NCI-H82 (cell line): ENCODE data around the gene MAML2.

Experiments
- DNase-seq: peaks from one replicate; lab custom pipeline; 2025; lab: John Stamatoyannopoulos, UW

Gene MAML2

DNA sequence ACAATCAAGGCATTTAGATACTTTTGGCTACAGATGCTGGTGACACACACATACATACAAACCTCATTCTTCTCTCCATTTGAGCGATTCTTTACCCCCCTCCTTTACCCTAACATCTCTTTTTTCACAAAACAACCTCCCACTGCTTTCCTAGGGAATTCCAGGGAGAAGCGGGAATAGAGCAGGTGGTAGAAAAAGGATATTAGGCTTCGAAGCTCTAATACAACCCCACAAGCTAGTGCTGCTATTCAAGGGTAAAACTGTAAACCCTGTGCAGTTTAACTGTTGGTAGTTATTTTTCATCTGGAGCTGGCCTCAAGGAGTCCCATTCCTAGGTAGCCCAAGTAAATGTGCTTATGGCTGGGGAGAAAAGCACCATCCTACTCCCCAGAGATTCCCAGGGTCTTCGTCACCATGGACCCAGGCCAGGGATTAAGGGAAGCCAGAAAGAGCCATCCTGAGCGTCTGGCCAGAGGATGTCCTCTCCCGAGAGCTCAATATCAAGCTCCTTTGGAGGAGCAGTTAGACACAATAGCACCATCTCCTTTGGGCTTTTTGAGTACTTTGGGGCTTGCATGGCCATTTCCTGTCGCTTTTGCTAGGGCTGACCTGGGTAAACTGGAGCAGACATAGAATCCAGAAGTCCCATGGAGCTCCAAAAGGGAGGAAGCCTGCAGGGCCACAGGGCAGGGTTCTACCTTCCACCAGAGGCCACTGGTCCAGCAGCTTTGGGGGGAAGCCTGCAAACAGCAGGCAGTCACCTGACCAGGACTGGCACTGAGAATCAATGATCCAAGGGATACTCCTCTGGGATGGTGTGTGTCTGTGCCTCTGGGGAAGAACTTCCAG, 3.1 kb downstream of the MAML2 start:
- no peak for DNase-seq

DNA sequence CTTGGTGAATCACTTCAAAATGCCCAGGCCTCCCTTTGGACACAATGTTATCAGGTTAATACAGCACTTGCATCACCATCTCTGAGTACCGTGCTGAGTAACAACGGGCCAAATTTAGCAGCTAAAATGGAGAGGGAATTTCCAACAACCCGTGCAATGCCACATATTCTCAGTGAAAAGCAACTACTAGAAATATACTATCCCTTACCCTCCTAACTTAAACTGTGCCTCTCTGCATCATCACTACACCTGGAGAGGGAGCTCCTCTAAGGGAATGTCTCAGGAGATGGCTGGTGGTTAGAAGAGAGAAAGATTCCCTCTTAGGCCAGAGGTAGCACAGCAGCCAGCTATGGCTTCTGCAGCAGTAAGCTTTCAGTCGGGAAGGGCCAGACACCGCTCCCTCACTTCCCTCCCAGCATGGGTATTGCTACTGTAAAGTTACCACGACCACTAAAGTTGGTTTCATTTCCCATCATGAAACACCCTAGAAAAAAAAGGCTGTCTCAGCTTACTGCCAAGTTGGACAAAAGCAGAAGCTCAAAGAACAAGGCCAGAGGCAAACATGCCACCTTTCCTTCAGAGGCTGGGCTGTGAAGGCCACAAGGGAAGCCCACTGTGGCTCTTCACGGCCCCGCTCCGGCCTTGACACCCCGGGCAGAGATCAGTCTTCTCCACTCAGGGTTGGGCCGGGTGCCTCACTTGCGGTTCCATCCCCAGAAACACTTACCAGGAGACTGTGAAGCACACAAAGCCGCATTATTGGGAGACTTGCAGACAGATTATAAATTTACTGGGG, 3.9 kb downstream of the MAML2 start:
- peak; percentile 5 for DNase-seq

- DNase-seq, result peak; percentile 56
Measured at GRCh38 chr11:96337541-96338431, 5.2 kb downstream of the MAML2 start.

DNA sequence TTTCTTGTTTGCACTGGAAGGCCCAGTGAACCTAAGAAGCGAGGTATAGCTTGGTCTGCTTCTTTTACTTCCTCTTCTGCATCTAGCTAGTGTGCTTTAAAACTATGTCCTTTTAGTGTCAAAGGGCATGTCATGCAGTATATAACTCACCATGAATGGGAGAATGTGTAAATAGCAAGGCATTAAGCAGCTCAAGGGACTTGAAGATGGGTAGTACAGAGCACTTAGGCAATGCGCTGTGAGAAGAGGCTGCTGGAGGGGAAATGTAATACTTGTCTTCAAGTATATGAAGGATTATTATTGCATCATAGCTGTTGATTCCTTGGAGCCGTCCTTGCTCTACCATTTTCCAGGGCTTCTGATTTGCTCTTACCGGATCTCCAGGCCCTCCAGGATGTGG, 7.6 kb downstream of the MAML2 start:
- DNase-seq, result peak; percentile 9

- DNase-seq, result no peak
Measured at GRCh38 chr11:96334219-96334618, 8.8 kb downstream of the MAML2 start.

DNA sequence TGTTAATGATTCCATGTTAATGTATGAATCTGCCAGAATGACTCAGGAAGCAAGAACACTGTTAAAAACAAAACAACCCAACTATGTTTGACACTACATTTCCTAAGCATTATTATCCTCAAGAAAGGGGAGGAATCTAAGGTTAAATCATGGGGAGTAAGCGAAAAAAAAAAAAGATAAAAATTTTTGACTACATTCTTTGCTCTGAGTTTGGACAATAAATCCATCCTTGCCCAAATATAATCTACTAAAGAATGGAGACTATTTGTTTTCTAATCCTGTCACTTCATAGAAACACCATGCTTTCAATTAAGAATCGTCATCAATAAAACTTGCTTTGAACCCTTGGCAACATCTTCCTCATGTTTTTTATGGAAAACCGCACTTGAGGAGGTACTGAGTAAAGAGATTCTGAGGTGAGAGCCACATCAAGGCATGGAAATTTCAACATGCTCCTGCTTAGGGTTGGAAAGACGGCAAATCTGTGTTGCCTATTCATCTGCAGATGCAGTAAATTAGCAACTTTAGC, 9.7 kb downstream of the MAML2 start:
- no peak for DNase-seq

- DNase-seq, result peak; percentile 14
Measured at GRCh38 chr11:96332126-96332771, 10.7 kb downstream of the MAML2 start.

DNA sequence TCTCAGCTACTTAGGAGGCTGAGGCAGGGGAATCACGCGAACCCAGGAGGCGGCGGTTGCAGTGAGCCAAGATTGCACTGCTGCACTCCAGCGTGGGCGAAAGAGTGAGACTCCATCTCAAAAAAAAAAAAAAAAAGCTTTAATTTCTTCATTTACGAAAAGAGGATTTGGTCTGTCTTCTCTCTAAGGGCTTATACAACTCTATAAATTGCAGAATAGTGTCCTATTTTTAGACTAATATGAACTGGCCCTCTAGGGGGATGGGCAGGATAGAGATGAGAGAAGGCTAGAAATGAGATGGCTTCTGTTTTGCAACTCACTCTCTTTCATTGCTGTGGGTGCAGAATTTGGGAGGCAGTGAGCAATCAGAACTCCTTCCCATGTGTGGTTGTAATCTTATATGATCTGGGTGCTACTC, 11.3 kb downstream of the MAML2 start:
- DNase-seq, result no peak

GRCh38 chr11:96330511-96330859, 12.5 kb downstream of the MAML2 start:
- no peak for DNase-seq

DNA sequence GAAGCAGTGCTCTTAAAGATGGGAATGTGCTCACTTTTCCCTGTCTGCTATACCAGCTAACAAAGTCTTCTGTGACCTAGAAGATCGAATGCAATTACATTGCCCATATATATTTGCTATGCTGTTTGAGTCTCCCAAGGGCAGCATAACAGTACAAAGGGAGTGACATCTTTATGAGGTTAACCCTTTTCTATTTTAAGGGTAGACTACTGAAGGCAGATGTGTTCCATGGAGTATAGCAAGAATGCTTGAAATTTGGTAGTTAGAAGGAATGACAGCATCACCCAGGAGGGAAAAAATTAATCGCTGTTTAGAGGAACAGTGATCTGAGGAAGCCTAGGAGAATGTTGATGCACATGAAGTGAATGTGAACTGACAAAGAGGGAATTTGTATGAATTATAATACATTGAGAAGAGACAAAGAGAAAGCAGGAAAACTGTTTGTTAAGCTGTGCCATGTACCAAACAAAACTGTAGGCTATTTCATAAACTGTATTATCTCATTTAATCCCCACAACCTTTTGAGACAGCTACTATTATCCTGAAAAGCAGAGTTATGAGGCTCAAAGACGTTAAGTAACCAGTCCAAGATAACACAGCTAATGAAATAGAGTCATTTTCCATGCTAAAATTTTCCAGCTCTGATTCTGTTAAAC, 13.0 kb downstream of the MAML2 start:
- DNase-seq, result no peak

- no peak for DNase-seq
Measured at GRCh38 chr11:96329419-96329818, 13.6 kb downstream of the MAML2 start.

GRCh38 chr11:96328395-96329010, 14.5 kb downstream of the MAML2 start:
- peak; percentile 77 for DNase-seq

DNA sequence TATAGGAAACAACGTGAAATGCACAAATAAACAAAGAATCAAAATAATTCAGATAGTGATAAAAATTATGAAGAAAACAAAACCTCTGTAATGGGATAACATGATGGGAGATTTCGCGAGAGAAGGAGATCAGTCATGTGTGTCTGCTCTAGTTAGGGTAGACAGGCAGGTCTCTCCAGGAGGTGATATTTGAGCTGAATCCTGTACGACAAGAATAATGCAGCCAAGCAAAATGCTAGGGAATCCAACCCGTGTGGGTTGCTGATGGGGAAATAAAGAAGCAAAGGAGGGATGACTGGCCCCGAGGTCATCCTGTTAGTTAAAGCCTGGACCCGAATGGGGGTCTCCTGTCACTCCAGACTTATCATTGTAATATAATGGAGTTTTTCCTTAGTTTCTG, 16.0 kb downstream of the MAML2 start:
- DNase-seq, result no peak

DNA sequence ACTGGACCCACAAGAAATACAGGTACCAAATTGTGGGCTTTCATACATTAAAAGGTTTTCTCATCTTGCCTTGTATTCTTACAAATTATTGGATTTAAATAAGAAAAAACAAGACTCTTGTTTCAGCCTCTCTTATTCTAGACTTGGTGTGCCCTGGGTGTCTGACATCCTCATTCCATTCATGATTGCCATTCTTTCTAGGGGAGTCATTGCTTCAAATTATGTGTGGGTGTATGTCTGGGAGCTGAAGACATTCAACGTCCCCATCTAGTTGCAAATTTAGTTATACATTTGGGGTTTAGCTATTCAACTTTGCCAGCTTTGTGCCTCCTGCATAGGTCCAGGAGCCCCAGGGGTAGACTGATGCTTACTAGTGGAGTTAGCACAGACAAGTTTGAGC, 18.1 kb downstream of the MAML2 start:
- DNase-seq, result no peak

- no peak for DNase-seq
Measured at GRCh38 chr11:96323642-96323985, 19.4 kb downstream of the MAML2 start.

- DNase-seq, result no peak
Measured at GRCh38 chr11:96322775-96323641, 20.0 kb downstream of the MAML2 start.

GRCh38 chr11:96321091-96321490, 21.9 kb downstream of the MAML2 start:
- no peak for DNase-seq

GRCh38 chr11:96319898-96320656, 22.9 kb downstream of the MAML2 start:
- no peak for DNase-seq

DNA sequence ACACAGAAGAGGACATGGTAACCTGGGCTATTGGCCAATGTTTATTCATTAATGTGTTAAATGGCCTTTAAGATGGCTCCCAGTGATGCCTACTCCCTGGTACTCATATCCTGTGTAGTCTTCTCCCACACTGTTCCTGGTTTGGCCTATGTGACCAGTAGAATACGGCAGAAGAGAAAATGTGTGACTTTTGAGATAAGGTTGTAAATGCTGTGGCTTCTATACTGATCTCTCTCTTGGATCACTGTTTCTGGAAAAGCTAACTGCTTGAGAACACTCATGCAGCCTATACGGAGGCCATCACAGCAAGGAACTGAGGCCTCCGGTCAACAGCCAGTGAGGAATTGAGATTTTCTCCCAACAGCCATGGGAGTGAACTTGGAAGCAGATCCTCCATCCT, 24.1 kb downstream of the MAML2 start:
- DNase-seq, result no peak
